AG10803 (cell line): Measurements from ENCODE around the gene IFITM2.
"Not testable (repeated sequence)": the region's sequence is repeated elsewhere in the genome, so short reads cannot be mapped to it uniquely, and the experiment has no call there.

Source experiments
- DNase-seq: peaks from one replicate; pipeline ENCODE4 v3.0.0; 2010; ENCODE audit warnings: low read depth
- H3K4me3 ChIP-seq: 2 replicates; pipeline ENCODE4 v1.5.1; 2011; ENCODE audit warnings: mild to moderate bottlenecking, low read length, control low read depth
- TF ChIP-seq, protein P1 (sequence below): conservative IDR thresholded peaks from 2 replicates; pipeline ENCODE4 v1.5.1; 2011; ENCODE audit warnings: mild to moderate bottlenecking, low read length, control low read depth, inconsistent platforms

The IFITM2 gene

GRCh38 chr11:312092-312816 is 4.6 kb downstream of the IFITM2 start:
- TF ChIP-seq, protein P1, sequence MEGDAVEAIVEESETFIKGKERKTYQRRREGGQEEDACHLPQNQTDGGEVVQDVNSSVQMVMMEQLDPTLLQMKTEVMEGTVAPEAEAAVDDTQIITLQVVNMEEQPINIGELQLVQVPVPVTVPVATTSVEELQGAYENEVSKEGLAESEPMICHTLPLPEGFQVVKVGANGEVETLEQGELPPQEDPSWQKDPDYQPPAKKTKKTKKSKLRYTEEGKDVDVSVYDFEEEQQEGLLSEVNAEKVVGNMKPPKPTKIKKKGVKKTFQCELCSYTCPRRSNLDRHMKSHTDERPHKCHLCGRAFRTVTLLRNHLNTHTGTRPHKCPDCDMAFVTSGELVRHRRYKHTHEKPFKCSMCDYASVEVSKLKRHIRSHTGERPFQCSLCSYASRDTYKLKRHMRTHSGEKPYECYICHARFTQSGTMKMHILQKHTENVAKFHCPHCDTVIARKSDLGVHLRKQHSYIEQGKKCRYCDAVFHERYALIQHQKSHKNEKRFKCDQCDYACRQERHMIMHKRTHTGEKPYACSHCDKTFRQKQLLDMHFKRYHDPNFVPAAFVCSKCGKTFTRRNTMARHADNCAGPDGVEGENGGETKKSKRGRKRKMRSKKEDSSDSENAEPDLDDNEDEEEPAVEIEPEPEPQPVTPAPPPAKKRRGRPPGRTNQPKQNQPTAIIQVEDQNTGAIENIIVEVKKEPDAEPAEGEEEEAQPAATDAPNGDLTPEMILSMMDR = no peak
- DNase-seq = no peak
- peak overlapping the region; percentile 33 for H3K4me3 ChIP-seq

DNA sequence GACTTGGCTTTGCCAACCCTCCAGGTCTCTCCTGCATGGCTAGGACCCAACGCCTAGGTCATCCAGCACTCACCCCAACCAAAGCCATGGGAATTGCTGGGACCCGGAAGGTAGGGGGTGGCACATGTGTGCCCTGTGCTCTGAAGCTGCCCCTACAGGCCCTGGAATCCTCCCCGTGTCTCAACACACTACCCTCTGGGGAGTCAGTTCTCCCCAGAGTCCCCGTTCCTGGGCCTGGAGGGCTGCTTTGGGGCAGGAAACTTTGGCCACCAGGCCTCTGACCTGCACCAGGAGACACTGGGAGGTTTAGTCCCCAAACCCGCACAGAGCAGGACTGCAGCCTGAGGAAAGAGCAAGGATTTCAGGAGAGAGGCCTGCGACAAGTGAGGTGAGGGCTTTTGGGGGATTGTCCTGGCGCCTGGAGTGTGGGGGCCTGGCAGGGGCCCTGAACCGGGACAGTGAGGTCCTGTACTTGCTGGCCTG is 5.7 kb downstream of the IFITM2 start:
- TF ChIP-seq, protein P1 = no peak
- DNase-seq = no peak
- H3K4me3 ChIP-seq = peak overlapping the region; percentile 80

DNA sequence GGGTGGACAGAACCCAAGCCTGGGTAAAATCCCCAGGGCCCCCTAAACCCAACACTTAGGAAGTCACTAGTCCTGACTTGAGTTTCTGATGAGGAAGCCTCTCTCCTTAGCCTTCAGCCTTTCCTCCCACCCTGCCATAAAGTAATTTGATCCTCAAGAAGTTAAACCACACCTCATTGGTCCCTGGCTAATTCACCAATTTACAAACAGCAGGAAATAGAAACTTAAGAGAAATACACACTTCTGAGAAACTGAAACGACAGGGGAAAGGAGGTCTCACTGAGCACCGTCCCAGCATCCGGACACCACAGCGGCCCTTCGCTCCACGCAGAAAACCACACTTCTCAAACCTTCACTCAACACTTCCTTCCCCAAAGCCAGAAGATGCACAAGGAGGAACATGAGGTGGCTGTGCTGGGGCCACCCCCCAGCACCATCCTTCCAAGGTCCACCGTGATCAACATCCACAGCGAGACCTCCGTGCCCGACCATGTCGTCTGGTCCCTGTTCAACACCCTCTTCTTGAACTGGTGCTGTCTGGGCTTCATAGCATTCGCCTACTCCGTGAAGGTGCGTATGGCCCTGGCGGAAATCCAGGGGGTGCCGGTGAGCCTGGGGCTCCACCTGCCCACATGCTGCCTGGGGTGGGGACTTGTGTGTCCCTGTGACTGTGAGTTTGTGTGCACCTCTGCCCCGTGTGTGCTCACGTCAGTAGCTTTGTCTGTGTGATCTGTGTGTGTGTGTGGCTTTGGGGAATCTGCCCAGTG is 6.4 kb downstream of the IFITM2 start, which contains the start of gene IFITM1:
TSS of gene IFITM1 (plus strand) at position 254 of the 767 bp plus-strand sequence. CDS start at position 385, 131 bp downstream.
- TF ChIP-seq, protein P1 = no peak
- H3K4me3 ChIP-seq = peak within 1 kb of the TSS; percentile 80
- peak; percentile 83 for DNase-seq

DNA sequence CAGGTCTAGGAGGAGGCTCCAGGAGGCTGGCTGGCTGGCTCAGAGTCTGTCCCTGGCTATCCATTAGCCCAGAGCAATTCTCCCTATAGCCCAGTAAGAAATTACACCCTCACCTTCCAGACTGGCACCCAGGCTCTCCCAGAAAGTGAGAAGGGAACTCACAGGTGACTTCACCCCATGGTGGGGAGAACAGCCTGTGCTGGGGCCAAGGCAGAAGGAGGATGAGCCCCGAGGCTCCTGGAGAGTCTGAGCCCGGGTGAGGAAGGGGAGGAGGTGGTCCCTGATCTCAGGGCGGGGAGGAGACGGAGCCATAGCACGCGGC is 6.9 kb downstream of the IFITM2 start:
- not testable (repeated sequence) for DNase-seq
- H3K4me3 ChIP-seq = peak overlapping the region; percentile 80

- no peak for DNase-seq
- TF ChIP-seq, protein P1 = no peak
- H3K4me3 ChIP-seq = peak overlapping the region; percentile 80
Measured at GRCh38 chr11:315051-315481, 7.5 kb downstream of the IFITM2 start.

- DNase-seq = no peak
- peak overlapping the region; percentile 80 for H3K4me3 ChIP-seq
- TF ChIP-seq, protein P1 = no peak
Measured at GRCh38 chr11:315516-315994, 7.9 kb downstream of the IFITM2 start.

DNA sequence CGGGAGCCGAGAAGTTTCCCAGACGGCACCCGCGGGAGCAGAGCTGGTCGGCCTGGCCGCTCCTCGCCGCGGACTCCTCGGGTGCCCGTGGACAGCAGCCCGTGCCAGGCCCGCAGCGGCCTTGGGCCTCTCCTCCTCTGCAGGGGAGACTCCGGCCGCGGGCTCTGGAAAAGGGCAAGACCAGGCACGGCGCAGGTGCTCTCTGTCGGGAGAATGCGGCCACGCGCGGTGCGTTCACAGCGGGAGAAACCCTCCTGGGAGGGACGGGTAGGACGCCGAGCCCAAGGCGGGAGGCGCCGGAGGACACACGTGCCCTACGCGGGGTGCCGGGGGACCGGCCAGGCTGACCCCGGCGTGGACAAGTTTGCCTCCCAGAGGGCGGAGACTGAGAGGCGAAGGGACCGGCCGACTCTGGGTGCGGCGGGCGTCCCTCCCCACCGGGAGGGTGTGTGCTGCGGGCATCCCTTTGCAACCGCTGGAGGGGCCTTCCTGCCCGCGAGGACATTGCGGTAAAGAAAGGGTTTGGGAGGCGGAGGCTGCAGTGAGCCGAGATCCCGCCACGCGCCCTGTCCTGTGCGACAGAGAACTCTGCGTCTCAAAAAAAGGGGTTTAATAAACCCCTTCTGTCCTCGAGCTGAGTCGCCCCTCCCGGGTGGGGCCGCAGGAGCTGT is 8.6 kb downstream of the IFITM2 start:
- no peak for DNase-seq
- peak overlapping the region; percentile 46 for H3K4me3 ChIP-seq
- TF ChIP-seq, protein P1 = no peak
